Esophagus squamous epithelium (tissue), 5 donors: ENCODE measurements around the gene TBC1D2. TPM values are rescaled to one million over a fixed set of nuclear protein-coding genes. Genes with fewer than 3 reads are reported as not detected.

Source experiments
- DNase-seq: peaks from one replicate; lab custom pipeline; 2025; lab: John Stamatoyannopoulos, UW
- H3K27ac ChIP-seq, 4 donors: fragments of 200-600 bp; sonication (generic); one replicate each; pipeline ENCODE4 v1.5.1; 2016 to 2019; ENCODE audit warnings: mild to moderate bottlenecking in 1 of 4
- H3K27me3 ChIP-seq, 4 donors: fragments of 200-600 bp; sonication (generic); 1 replicate in 3 of 4; 2 replicates in 1 of 4; pipeline versions ENCODE4 v1.5.1 to v1.6.0; 2017 to 2021; ENCODE audit warnings: antibody characterized with exemption in 1 of 4
- H3K36me3 ChIP-seq, 3 donors: fragments of 200-600 bp; sonication (generic); one replicate each; pipeline ENCODE4 v1.5.1; 2016 to 2019
- H3K4me1 ChIP-seq, 3 donors: fragments of 200-600 bp; sonication (generic); one replicate each; pipeline ENCODE4 v1.5.1; 2017 to 2019
- H3K4me3 ChIP-seq, 4 donors: fragments of 200-600 bp; sonication (generic); 1 replicate in 3 of 4; 2 replicates in 1 of 4; pipeline ENCODE4 v1.5.1; 2016 to 2019; ENCODE audit warnings: mild to moderate bottlenecking in 2 of 4, moderate library complexity in 1 of 4
- H3K9me3 ChIP-seq, 3 donors: fragments of 200-600 bp; sonication (generic); one replicate each; pipeline ENCODE4 v1.5.1; 2016 to 2019
- CTCF ChIP-seq, 6 experiments: fragments of 450-650 bp in 4 of 6; fragments of 200-600 bp in 2 of 6; sonication (generic) in 2 of 6; IDR thresholded peaks; one replicate each; pipeline ENCODE4 v1.5.1; 2016 to 2019; ENCODE audit warnings: antibody characterized with exemption in 6 of 6, mild to moderate bottlenecking in 4 of 6, moderate library complexity in 4 of 6
- POLR2A ChIP-seq, 4 donors: fragments of 450-650 bp; IDR thresholded peaks; one replicate each; pipeline ENCODE4 v1.6.1; 2017; ENCODE audit warnings: antibody characterized with exemption in 4 of 4, mild to moderate bottlenecking in 4 of 4, moderate library complexity in 3 of 4
- WGBS, 2 donors: methylation state at CpG; one replicate each; pipeline ENCODE4 v1.1.5; 2018; 5-methylcytosine and 5-hydroxymethylcytosine counted together
- intact Hi-C: fragments of 100-400 bp; cut with DNase I; formaldehyde crosslinking; loops from one replicate; pipeline ENCODE4 v1.15.0; 2022
- total RNA-seq, 4 donors: library from RNA; depleted of rRNA; stranded (reverse); fragments of >200 nt; gene quantifications; one replicate each; pipeline ENCODE4 v1.1.0, GENCODE V29; 2016
- donor health status: DM: yes; HTN: yes; CAD: no.

TBC1D2 gene
- total RNA-seq, 4 donors from 2014 or later: 39.3 to 52.9 (median 49.0) TPM

- H3K36me3 ChIP-seq: peaks cover 0 to 9% (median 0%) of the 10 kb centered on the region in 3 donors
- WGBS, 2 donors: 56 to 81% methylated on average over 2 to 3 of the region's 3 CpGs
- DNase-seq: no peak
- H3K4me1 ChIP-seq: peaks cover 9 to 64% (median 21%) of the 10 kb centered on the region in 3 donors
- no peaks in the 10 kb centered on the region for H3K9me3 ChIP-seq
- no peak overlapping the region for H3K4me3 ChIP-seq
- TF ChIP-seq POLR2A (IDR thresholded peaks at IDR 0.05) (no peak), CTCF (IDR thresholded peaks at IDR 0.05) (no peak)
- peak overlapping the region in 1 of 4 donors; percentile 13 for H3K27ac ChIP-seq
- intact Hi-C loops: no loop called here
- no peaks in the 10 kb centered on the region for H3K27me3 ChIP-seq
Measured at GRCh38 chr9:98172604-98173003, 82.8 kb downstream of the TBC1D2 start.

GRCh38 chr9:98171176-98171925 is 84.1 kb downstream of the TBC1D2 start:
- Histone ChIP-seq H3K27ac (no peak overlapping the region), H3K9me3 (no peaks in the 10 kb centered on the region), H3K4me3 (no peak overlapping the region), H3K27me3 (no peaks in the 10 kb centered on the region), H3K36me3 (peaks cover 0 to 9% (median 0%) of the 10 kb centered on the region in 3 donors), H3K4me1 (peaks cover 9 to 64% (median 21%) of the 10 kb centered on the region in 3 donors)
- TF ChIP-seq POLR2A (IDR thresholded peaks at IDR 0.05): no peak
- TF ChIP-seq CTCF (IDR thresholded peaks at IDR 0.05): no peak
- 62 to 72% methylated on average over 6 to 11 of the region's 16 CpGs for WGBS, 2 donors
- no peak for DNase-seq
- intact Hi-C loops: no loop called here

- no peaks in the 10 kb centered on the region for H3K27me3 ChIP-seq
- no peak for TF ChIP-seq POLR2A (IDR thresholded peaks at IDR 0.05)
- TF ChIP-seq CTCF (IDR thresholded peaks at IDR 0.05): no peak
- H3K9me3 ChIP-seq: no peaks in the 10 kb centered on the region
- H3K4me3 ChIP-seq: no peak overlapping the region
- peak overlapping the region in 3 of 4 donors; percentile 27 to 63 (median 38) for H3K27ac ChIP-seq
- peaks cover 9 to 66% (median 17%) of the 10 kb centered on the region in 3 donors for H3K4me1 ChIP-seq
- intact Hi-C loops: no loop called here
- DNase-seq: no peak
- WGBS, 2 donors: 14 to 45% methylated on average over 2 to 8 of the region's 15 CpGs
- H3K36me3 ChIP-seq: peaks cover 0 to 9% (median 0%) of the 10 kb centered on the region in 3 donors
Measured at GRCh38 chr9:98168941-98169488, 86.4 kb downstream of the TBC1D2 start.

GRCh38 chr9:98168153-98168780 is 87.2 kb downstream of the TBC1D2 start:
- Histone ChIP-seq H3K4me3 (no peak overlapping the region), H3K4me1 (peaks cover 10 to 66% (median 20%) of the 10 kb centered on the region in 3 donors), H3K27ac (no peak overlapping the region), H3K9me3 (no peaks in the 10 kb centered on the region), H3K36me3 (peaks cover 0 to 8% (median 0%) of the 10 kb centered on the region in 3 donors), H3K27me3 (no peaks in the 10 kb centered on the region)
- TF ChIP-seq CTCF (IDR thresholded peaks at IDR 0.05) (no peak), POLR2A (IDR thresholded peaks at IDR 0.05) (no peak)
- DNase-seq: no peak
- 45 to 62% methylated on average over 2 to 3 of the region's 3 CpGs for WGBS, 2 donors
- intact Hi-C loops: no loop called here

GRCh38 chr9:98164912-98165311 is 90.5 kb downstream of the TBC1D2 start:
- DNase-seq: no peak
- intact Hi-C loops: no loop called here

More at GRCh38 chr9:98164912-98165311, 90.5 kb downstream of the TBC1D2 start:
- no peak for TF ChIP-seq CTCF (IDR thresholded peaks at IDR 0.05)
- TF ChIP-seq POLR2A (IDR thresholded peaks at IDR 0.05): no peak
- WGBS, 2 donors: 79 to 91% methylated on average over 2 to 6 of the region's 7 CpGs
- Histone ChIP-seq H3K4me1 (peaks cover 18 to 69% (median 25%) of the 10 kb centered on the region in 3 donors), H3K4me3 (no peak overlapping the region), H3K9me3 (no peaks in the 10 kb centered on the region), H3K27me3 (no peaks in the 10 kb centered on the region), H3K36me3 (no peaks in the 10 kb centered on the region), H3K27ac (no peak overlapping the region)
